GM23248 (cell line): ENCODE results near the gene CDK14.

Experiments used
- EZH2 ChIP-seq: fragments of 200-600 bp; sonication (generic); IDR thresholded peaks from 2 replicates; pipeline ENCODE4 v1.6.1; 2018; ENCODE audit warnings: antibody characterized with exemption, mild to moderate bottlenecking; ENCODE audit not compliant: insufficient read depth, poor library complexity, severe bottlenecking
- EZH2phosphoT487 ChIP-seq: fragments of 200-600 bp; sonication (generic); IDR thresholded peaks from 2 replicates; pipeline ENCODE4 v1.6.1; 2018; ENCODE audit warnings: antibody characterized with exemption, moderate library complexity, mild to moderate bottlenecking, low read depth; ENCODE audit not compliant: insufficient read depth

GRCh38 chr7:90736316-90736715 lies 140.2 kb downstream of the CDK14 start:
- TF ChIP-seq EZH2phosphoT487 (no peak), EZH2 (no peak)
